ENCODE data around the gene ZNF784. TPM values are rescaled to one million over a fixed set of nuclear protein-coding genes. Genes with fewer than 3 reads are reported as not detected.

The ZNF784 gene
- total and polyA plus RNA-seq, 2 donors (not counting 3 experiments of a cell fraction or from before 2014, with no cell fraction given): 4.9 TPM

DNA sequence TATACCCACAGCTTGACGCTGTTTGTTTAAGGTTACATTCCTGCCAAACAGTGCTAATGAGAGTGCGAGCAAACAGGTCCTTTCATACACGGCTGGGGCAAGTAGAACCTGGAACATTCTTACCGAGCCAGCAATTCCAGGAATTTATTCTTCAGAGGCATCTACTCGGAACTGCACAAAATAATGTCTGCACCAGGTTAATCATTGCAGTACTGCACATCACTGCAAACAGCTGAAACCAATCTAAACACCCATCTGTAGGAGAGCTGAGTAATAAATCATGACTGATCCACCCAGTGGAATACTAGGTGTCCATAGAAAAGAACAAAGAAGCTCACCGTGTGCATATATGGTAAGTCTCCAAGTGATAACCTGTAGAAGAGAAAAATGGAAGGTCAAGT lies 42.5 kb downstream of the ZNF784 start:
- CTCF ChIA-PET: interaction anchor here (0.8 kb wide), 1 partner anchor 23 kb away, joined by 3 read pairs; no protein-coding TSS in a partner anchor
- Histone ChIP-seq H3K4me3 (replicated peaks in 1 of 3; ENCODE audit: insufficient read depth in 1 of 3, low read depth in 1 of 3, low read length in 3 of 3) (no peak overlapping the region), H3K9me1 (replicated peaks; ENCODE audit: control insufficient read depth, extremely low read depth, insufficient read depth, low read length) (no peaks in the 10 kb centered on the region), H3K27me3 (ENCODE audit: control insufficient read depth in 2 of 2, insufficient read depth in 2 of 2, low read length in 2 of 2) (peaks cover 4 to 7% of the 10 kb centered on the region in 2 experiments), H3K36me3 (ENCODE audit: control insufficient read depth in 2 of 2, extremely low read depth in 1 of 2, insufficient read depth in 2 of 2, low read length in 2 of 2) (peaks cover 0 to 7% of the 10 kb centered on the region in 2 experiments), H3K27ac (ENCODE audit: insufficient read depth, low read depth, low read length) (no peak overlapping the region), H3K79me2 (ENCODE audit: control insufficient read depth, insufficient read depth, low read length) (peaks cover 12% of the 10 kb centered on the region), H3K4me2 (ENCODE audit: insufficient read depth, low read length) (no peak overlapping the region), H4K20me1 (replicated peaks; ENCODE audit: control insufficient read depth, extremely low read depth, insufficient read depth, low read length) (no peaks in the 10 kb centered on the region), H3K4me1 (ENCODE audit: control insufficient read depth, extremely low read depth, insufficient read depth, low read length) (peaks cover 4% of the 10 kb centered on the region), H3K9ac (replicated peaks; ENCODE audit: extremely low read depth, insufficient read depth, low read length) (no peak overlapping the region), H3K9me3 (replicated peaks; ENCODE audit: control insufficient read depth, insufficient read depth, low read length) (no peaks in the 10 kb centered on the region), H2AFZ (ENCODE audit: low read depth, low read length) (no peak overlapping the region)
- TF ChIP-seq, protein P1, sequence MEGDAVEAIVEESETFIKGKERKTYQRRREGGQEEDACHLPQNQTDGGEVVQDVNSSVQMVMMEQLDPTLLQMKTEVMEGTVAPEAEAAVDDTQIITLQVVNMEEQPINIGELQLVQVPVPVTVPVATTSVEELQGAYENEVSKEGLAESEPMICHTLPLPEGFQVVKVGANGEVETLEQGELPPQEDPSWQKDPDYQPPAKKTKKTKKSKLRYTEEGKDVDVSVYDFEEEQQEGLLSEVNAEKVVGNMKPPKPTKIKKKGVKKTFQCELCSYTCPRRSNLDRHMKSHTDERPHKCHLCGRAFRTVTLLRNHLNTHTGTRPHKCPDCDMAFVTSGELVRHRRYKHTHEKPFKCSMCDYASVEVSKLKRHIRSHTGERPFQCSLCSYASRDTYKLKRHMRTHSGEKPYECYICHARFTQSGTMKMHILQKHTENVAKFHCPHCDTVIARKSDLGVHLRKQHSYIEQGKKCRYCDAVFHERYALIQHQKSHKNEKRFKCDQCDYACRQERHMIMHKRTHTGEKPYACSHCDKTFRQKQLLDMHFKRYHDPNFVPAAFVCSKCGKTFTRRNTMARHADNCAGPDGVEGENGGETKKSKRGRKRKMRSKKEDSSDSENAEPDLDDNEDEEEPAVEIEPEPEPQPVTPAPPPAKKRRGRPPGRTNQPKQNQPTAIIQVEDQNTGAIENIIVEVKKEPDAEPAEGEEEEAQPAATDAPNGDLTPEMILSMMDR (IDR thresholded peaks at IDR 0.05; ENCODE audit: extremely low read depth in 1 of 2, insufficient read depth in 1 of 2, low read depth in 1 of 2, low read length in 2 of 2): no peak
- TF ChIP-seq MYC (IDR thresholded peaks at IDR 0.05; ENCODE audit: low read depth, low read length) (no peak), POLR2A (IDR thresholded peaks at IDR 0.05; ENCODE audit: low read depth, low read length) (no peak), JUN (IDR thresholded peaks at IDR 0.05; ENCODE audit: borderline replicate concordance, insufficient read depth, insufficient read length, low read depth) (no peak), FOS (IDR thresholded peaks at IDR 0.05; ENCODE audit: borderline replicate concordance, insufficient read depth, low read length) (no peak), POLR2AphosphoS5 (IDR thresholded peaks at IDR 0.05; ENCODE audit: insufficient read depth, low read depth, low read length) (no peak), GATA2 (IDR thresholded peaks at IDR 0.05; ENCODE audit: insufficient read depth, insufficient read length, low read depth, low read length) (no peak), MAX (IDR thresholded peaks at IDR 0.05; ENCODE audit: insufficient read depth, insufficient read length) (no peak), EZH2 (IDR thresholded peaks at IDR 0.05; ENCODE audit: borderline replicate concordance, low read depth, low read length, severe bottlenecking) (no peak)
- POLR2A ChIA-PET: interaction anchor here (0.7 to 1.5 kb wide), 2 partner anchors 17 to 23 kb away, joined by 4 to 5 read pairs; partner anchors contain the start of gene FIZ1
- dilution Hi-C loops (cut with MboI; ENCODE audit: extremely low pct_ligation_motif_present, low sequenced_read_pairs) (no loop called here), intact Hi-C loops (cut with micrococcal nuclease) (loop anchor here (2.0 kb wide), 1 partner anchor 17 kb away; the partner anchor contains the start of gene FIZ1)
- no TSS peak for BruUV-seq (replicated peaks)
- DNase-seq (ENCODE audit: low read depth, low spot score) (no peak), FAIRE-seq (no peak)

Measured in endothelial cell of umbilical vein (primary cell).